HG02798 (cell line): Measurements from ENCODE around the gene MRPL39.

Experiments used
- ATAC-seq: cut with Tn5 transposase; IDR thresholded peaks from one replicate; pipeline ENCODE4 v1.9.1; 2021; ENCODE audit warnings: mild to moderate bottlenecking; ENCODE audit not compliant: unreplicated experiment, poor library complexity

The MRPL39 gene

GRCh38 chr21:25550352-25551120 lies 56.7 kb downstream of the MRPL39 start:
- ATAC-seq: no peak

GRCh38 chr21:25541042-25541441 lies 66.2 kb downstream of the MRPL39 start:
- ATAC-seq: no peak

DNA sequence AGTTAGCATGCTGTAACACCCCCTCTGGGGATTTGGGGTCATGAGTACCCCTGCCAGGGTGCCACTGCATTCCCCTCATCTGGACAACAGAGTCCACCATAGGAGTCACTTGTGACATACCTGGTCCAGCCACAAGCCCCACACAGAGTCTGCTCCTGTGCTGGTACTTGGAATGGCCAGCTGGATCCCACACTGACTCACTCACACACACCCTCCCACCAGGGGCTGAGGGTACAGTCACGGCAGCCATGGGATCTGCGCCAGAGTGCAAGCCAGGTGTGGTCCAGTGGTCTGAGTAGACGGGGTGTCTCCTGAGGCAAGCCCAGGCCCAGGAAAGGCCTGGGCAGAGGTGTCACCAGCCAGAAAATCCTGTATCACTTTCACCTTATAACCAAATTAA lies 67.7 kb downstream of the MRPL39 start:
- ATAC-seq: no peak

- no peak for ATAC-seq
Observed at GRCh38 chr21:25537174-25537573, 70.1 kb downstream of the MRPL39 start.

GRCh38 chr21:25536752-25537151 lies 70.5 kb downstream of the MRPL39 start:
- no peak for ATAC-seq

- ATAC-seq: no peak
Observed at GRCh38 chr21:25535849-25536248, 71.4 kb downstream of the MRPL39 start.
